CD14-positive monocyte (primary cell): ENCODE results near the gene PARP11. TPM values are rescaled to one million over a fixed set of nuclear protein-coding genes. Genes with fewer than 3 reads are reported as not detected.

Source experiments
- DNase-seq, 3 donors: peaks; one replicate each; pipeline ENCODE4 v3.0.0-alpha.2; 2011 to 2022
- H2AFZ ChIP-seq: 2 replicates; pipeline ENCODE4 v1.6.0; 2012; ENCODE audit warnings: mild to moderate bottlenecking, low read depth, low read length, inconsistent platforms; ENCODE audit not compliant: insufficient read depth, poor library complexity, severe bottlenecking
- H3K27ac ChIP-seq, 2 donors: 1 replicate in 1 of 2; 2 replicates in 1 of 2; pipeline ENCODE4 v1.5.1; 2012 to 2013; ENCODE audit warnings: low read length in 2 of 2, control low read depth in 1 of 2, inconsistent platforms in 1 of 2, low read depth in 1 of 2, mild to moderate bottlenecking in 1 of 2
- H3K27me3 ChIP-seq, 2 donors: one replicate each; pipeline versions ENCODE4 v1.6.0 to v1.6.1; 2011 to 2013; ENCODE audit warnings: low read length in 2 of 2; ENCODE audit not compliant: control insufficient read depth in 2 of 2, insufficient read depth in 2 of 2
- H3K36me3 ChIP-seq, 2 donors: replicated peaks in 1 of 2; 1 replicate in 1 of 2; 2 replicates in 1 of 2; pipeline versions ENCODE4 v1.5.1 to v1.6.1; 2012 to 2013; ENCODE audit warnings: low read length in 2 of 2, control low read depth in 1 of 2, inconsistent platforms in 1 of 2, mild to moderate bottlenecking in 1 of 2; ENCODE audit not compliant: insufficient read depth in 2 of 2, control insufficient read depth in 1 of 2
- H3K4me1 ChIP-seq, 2 donors: 1 replicate in 1 of 2; 2 replicates in 1 of 2; pipeline versions ENCODE4 v1.5.1 to v1.6.1; 2012 to 2013; ENCODE audit warnings: low read length in 2 of 2, control low read depth in 1 of 2, inconsistent platforms in 1 of 2, mild to moderate bottlenecking in 1 of 2, moderate library complexity in 1 of 2; ENCODE audit not compliant: insufficient read depth in 2 of 2, control insufficient read depth in 1 of 2
- H3K4me2 ChIP-seq: replicated peaks from 2 replicates; pipeline ENCODE3; 2012; ENCODE audit warnings: low read length, moderate library complexity, mild to moderate bottlenecking; ENCODE audit not compliant: poor library complexity, severe bottlenecking; ENCODE audit errors: extremely low read depth
- H3K4me3 ChIP-seq, 3 experiments: fragments of 200-600 bp in 1 of 3; sonication (generic) in 1 of 3; replicated peaks in 1 of 3; 1 replicate in 2 of 3; 2 replicates in 1 of 3; pipeline ENCODE4 v1.5.1; 2011 to 2013; ENCODE audit warnings: low read length in 3 of 3, mild to moderate bottlenecking in 3 of 3, control low read depth in 2 of 3, low read depth in 2 of 3, inconsistent platforms in 1 of 3, moderate library complexity in 1 of 3
- H3K79me2 ChIP-seq: 2 replicates; pipeline ENCODE4 v1.6.0; 2012; ENCODE audit warnings: mild to moderate bottlenecking, control low read depth, inconsistent platforms, low read length, moderate library complexity; ENCODE audit not compliant: insufficient read depth
- H3K9ac ChIP-seq: 2 replicates; pipeline ENCODE4 v1.6.0; 2017; ENCODE audit warnings: low read length, mild to moderate bottlenecking; ENCODE audit not compliant: insufficient read depth, poor library complexity, severe bottlenecking
- H3K9me3 ChIP-seq, 2 donors: replicated peaks in 1 of 2; 1 replicate in 1 of 2; 2 replicates in 1 of 2; pipeline versions ENCODE4 v1.5.1 to v1.6.1; 2012 to 2013; ENCODE audit warnings: low read length in 2 of 2, control low read depth in 1 of 2; ENCODE audit not compliant: control insufficient read depth in 1 of 2, insufficient read depth in 1 of 2
- H4K20me1 ChIP-seq: 2 replicates; pipeline ENCODE4 v1.6.0; 2012; ENCODE audit warnings: mild to moderate bottlenecking, low read length, control low read depth, moderate library complexity; ENCODE audit not compliant: insufficient read depth
- H3K27ac Mint-ChIP-seq, 7 donors: one replicate each; pipeline ENCODE4 v1.8.0; 2020; ENCODE audit warnings: mild to moderate bottlenecking in 7 of 7, mixed read lengths in 7 of 7, moderate library complexity in 6 of 7, inconsistent platforms in 2 of 7
- H3K27me3 Mint-ChIP-seq, 3 donors: one replicate each; pipeline ENCODE4 v1.8.0; 2021 to 2022; ENCODE audit warnings: low read depth in 3 of 3, mild to moderate bottlenecking in 3 of 3, mixed read lengths in 3 of 3, moderate library complexity in 3 of 3, inconsistent platforms in 1 of 3
- H3K36me3 Mint-ChIP-seq, 2 donors: one replicate each; pipeline ENCODE4 v1.8.0; 2020; ENCODE audit warnings: mixed read lengths in 2 of 2, inconsistent platforms in 1 of 2, mild to moderate bottlenecking in 1 of 2
- H3K4me1 Mint-ChIP-seq: one replicate; pipeline ENCODE4 v1.8.0; 2020; ENCODE audit warnings: mild to moderate bottlenecking, mixed read lengths
- H3K4me3 Mint-ChIP-seq, 2 donors: one replicate each; pipeline ENCODE4 v1.8.0; 2020; ENCODE audit warnings: mild to moderate bottlenecking in 2 of 2, mixed read lengths in 2 of 2, moderate library complexity in 1 of 2
- H3K9me3 Mint-ChIP-seq, 7 donors: one replicate each; pipeline ENCODE4 v1.8.0; 2020 to 2022; ENCODE audit warnings: mixed read lengths in 7 of 7, mild to moderate bottlenecking in 6 of 7, moderate library complexity in 6 of 7, inconsistent platforms in 2 of 7
- WGBS: methylation state at CpG from one replicate; pipeline ENCODE4 v1.1.5; 2013; ENCODE audit warnings: missing lambda C conversion rate; ENCODE audit not compliant: insufficient coverage; 5-methylcytosine and 5-hydroxymethylcytosine counted together
- intact Hi-C, 2 donors: fragments of 100-400 bp; cut with micrococcal nuclease; formaldehyde crosslinking; loops; one replicate each; pipeline versions ENCODE4 v1.15.0 to v1.15.1; 2023
- polyA plus RNA-seq, 3 donors: library from polyadenylated mRNA; depleted of rRNA in 1 of 3; unstranded in 2 of 3; stranded (reverse) in 1 of 3; fragments of 300-500 nt in 2 of 3; fragments of >200 nt in 1 of 3; fragmentation: Illumina TruSeq in 2 of 3; gene quantifications; 1 replicate in 2 of 3; 2 replicates in 1 of 3; pipeline ENCODE4 v1.2.3, GENCODE V29; 2012 to 2021
- TF ChIP-seq, protein P1 (sequence below): fragments of 200-600 bp; IDR thresholded peaks from one replicate; pipeline ENCODE4 v1.8.0; 2022; ENCODE audit warnings: antibody characterized with exemption, mild to moderate bottlenecking

Gene PARP11
- polyA plus RNA-seq, 3 donors, result 3.2 to 6.2 (median 5.4) TPM

- Mint-ChIP-seq H3K36me3 (peaks cover 21 to 26% of the 10 kb centered on the region in 2 donors), H3K4me1 (no peaks in the 10 kb centered on the region), H3K27ac (peak overlapping the region in 1 of 7 donors; percentile 65), H3K9me3 (no peaks in the 10 kb centered on the region), H3K27me3 (no peaks in the 10 kb centered on the region), H3K4me3 (no peak overlapping the region)
- H3K9me3 ChIP-seq, result no peaks in the 10 kb centered on the region
- no peaks in the 10 kb centered on the region for H3K27me3 ChIP-seq
- H2AFZ ChIP-seq, result no peak overlapping the region
- H3K4me2 ChIP-seq, result no peak overlapping the region
- H3K4me1 ChIP-seq, result no peaks in the 10 kb centered on the region
- H3K4me3 ChIP-seq, result no peak overlapping the region
- H3K27ac ChIP-seq, result no peak overlapping the region
- H3K79me2 ChIP-seq, result no peaks in the 10 kb centered on the region
- WGBS, result 46% methylated on average over 3 of the region's 3 CpGs
- intact Hi-C loops, result no loop called here
- H3K36me3 ChIP-seq, result peaks cover 0 to 17% of the 10 kb centered on the region in 2 donors
- TF ChIP-seq, protein P1, sequence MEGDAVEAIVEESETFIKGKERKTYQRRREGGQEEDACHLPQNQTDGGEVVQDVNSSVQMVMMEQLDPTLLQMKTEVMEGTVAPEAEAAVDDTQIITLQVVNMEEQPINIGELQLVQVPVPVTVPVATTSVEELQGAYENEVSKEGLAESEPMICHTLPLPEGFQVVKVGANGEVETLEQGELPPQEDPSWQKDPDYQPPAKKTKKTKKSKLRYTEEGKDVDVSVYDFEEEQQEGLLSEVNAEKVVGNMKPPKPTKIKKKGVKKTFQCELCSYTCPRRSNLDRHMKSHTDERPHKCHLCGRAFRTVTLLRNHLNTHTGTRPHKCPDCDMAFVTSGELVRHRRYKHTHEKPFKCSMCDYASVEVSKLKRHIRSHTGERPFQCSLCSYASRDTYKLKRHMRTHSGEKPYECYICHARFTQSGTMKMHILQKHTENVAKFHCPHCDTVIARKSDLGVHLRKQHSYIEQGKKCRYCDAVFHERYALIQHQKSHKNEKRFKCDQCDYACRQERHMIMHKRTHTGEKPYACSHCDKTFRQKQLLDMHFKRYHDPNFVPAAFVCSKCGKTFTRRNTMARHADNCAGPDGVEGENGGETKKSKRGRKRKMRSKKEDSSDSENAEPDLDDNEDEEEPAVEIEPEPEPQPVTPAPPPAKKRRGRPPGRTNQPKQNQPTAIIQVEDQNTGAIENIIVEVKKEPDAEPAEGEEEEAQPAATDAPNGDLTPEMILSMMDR, result no peak
- no peak overlapping the region for H3K9ac ChIP-seq
- no peak for DNase-seq
- no peaks in the 10 kb centered on the region for H4K20me1 ChIP-seq
Observed at GRCh38 chr12:3797531-3798048, 75.6 kb downstream of the PARP11 start.

DNA sequence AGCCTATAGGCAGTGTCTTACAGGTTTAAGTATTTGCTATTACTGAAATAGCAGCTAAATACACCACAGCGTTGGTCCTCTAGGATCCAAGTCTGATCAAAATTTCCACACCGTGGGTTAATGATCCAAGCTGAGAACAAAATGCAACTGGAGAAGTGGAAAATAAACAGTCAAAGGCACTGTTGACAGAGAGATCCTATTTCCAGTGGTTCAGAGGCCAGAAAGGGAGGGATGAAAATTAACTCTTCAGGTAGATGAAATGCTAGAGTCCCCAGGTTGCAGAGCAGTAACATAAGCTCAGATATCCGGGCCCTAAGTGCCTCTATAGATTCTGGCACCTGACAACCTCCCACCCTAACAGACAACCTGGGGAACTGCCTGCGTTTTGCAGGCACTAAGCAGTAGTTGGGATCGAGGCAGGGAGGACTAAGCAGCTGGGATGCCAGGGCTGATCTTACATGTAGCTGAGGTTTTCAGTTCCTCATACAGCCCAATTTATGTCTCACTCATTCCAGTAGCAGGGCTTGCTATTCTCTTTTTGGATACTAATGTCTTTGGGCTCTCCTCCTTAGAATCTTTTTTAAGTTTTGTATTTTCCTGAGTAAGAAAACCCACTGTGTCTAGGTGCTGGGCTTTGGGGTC lies 77.6 kb downstream of the PARP11 start:
- Histone ChIP-seq H2AFZ (no peak overlapping the region), H3K4me3 (no peak overlapping the region)
- WGBS, result 93% methylated on average over 3 of the region's 5 CpGs

More for the DNA sequence above, 77.6 kb downstream of the PARP11 start:
- Histone ChIP-seq H3K4me2 (no peak overlapping the region), H4K20me1 (no peaks in the 10 kb centered on the region), H3K27ac (no peak overlapping the region), H3K27me3 (no peaks in the 10 kb centered on the region), H3K36me3 (peaks cover 0 to 14% of the 10 kb centered on the region in 2 donors), H3K9me3 (no peaks in the 10 kb centered on the region), H3K4me1 (no peaks in the 10 kb centered on the region), H3K79me2 (no peaks in the 10 kb centered on the region), H3K9ac (no peak overlapping the region)
- Mint-ChIP-seq H3K4me1 (no peaks in the 10 kb centered on the region), H3K36me3 (peaks cover 17 to 22% of the 10 kb centered on the region in 2 donors), H3K27me3 (no peaks in the 10 kb centered on the region), H3K27ac (no peak overlapping the region), H3K9me3 (no peaks in the 10 kb centered on the region), H3K4me3 (no peak overlapping the region)
- intact Hi-C loops, result no loop called here
- no peak for DNase-seq
- TF ChIP-seq, protein P1, result no peak
